ENCODE data around the gene KLHL35. TPM values are rescaled to one million over a fixed set of nuclear protein-coding genes. Genes with fewer than 3 reads are reported as not detected.
"Not testable (repeated sequence)": the region's sequence is repeated elsewhere in the genome, so short reads cannot be mapped to it uniquely, and the experiment has no call there.

Gene KLHL35
- total RNA-seq, 1 donor from 2014 or later: 1.0 TPM

GRCh38 chr11:75423721-75424120 is 9.3 kb downstream of the KLHL35 start:
- DNase-seq (ENCODE audit: low read depth in 2 of 2): no peak

GRCh38 chr11:75422248-75423231 is 10.5 kb downstream of the KLHL35 start:
- no peak for DNase-seq (ENCODE audit: low read depth in 2 of 2)

GRCh38 chr11:75421902-75422247 is 11.1 kb downstream of the KLHL35 start:
- no peak for DNase-seq (ENCODE audit: low read depth in 2 of 2)

GRCh38 chr11:75421035-75421602 is 11.9 kb downstream of the KLHL35 start:
- DNase-seq (ENCODE audit: low read depth in 2 of 2): no peak

GRCh38 chr11:75420224-75421034 is 12.6 kb downstream of the KLHL35 start:
- DNase-seq (ENCODE audit: low read depth in 2 of 2): no peak

GRCh38 chr11:75413864-75414263 is 19.1 kb downstream of the KLHL35 start:
- no peak for DNase-seq (ENCODE audit: low read depth in 2 of 2)

- DNase-seq (ENCODE audit: low read depth in 2 of 2): not testable (repeated sequence)
Observed at GRCh38 chr11:75413146-75413545, 19.9 kb downstream of the KLHL35 start.

GRCh38 chr11:75409971-75410370 is 23.0 kb downstream of the KLHL35 start:
- DNase-seq (ENCODE audit: low read depth in 2 of 2): not testable (repeated sequence)

GRCh38 chr11:75408957-75409219 is 24.1 kb downstream of the KLHL35 start:
- no peak for DNase-seq (ENCODE audit: low read depth in 2 of 2)

GRCh38 chr11:75406338-75406777 is 26.6 kb downstream of the KLHL35 start:
- peak; percentile 69 to 92 for DNase-seq (ENCODE audit: low read depth in 2 of 2)

GRCh38 chr11:75403983-75404658 is 28.9 kb downstream of the KLHL35 start:
- DNase-seq (ENCODE audit: low read depth in 2 of 2): no peak

GRCh38 chr11:75403037-75403436 is 30.0 kb downstream of the KLHL35 start:
- peak in 1 of 2 donors; percentile 21 for DNase-seq (ENCODE audit: low read depth in 2 of 2)

- DNase-seq (ENCODE audit: low read depth in 2 of 2): no peak
Observed at GRCh38 chr11:75402002-75402773, 30.8 kb downstream of the KLHL35 start.

GRCh38 chr11:75400146-75400865 is 32.7 kb downstream of the KLHL35 start:
- peak in 1 of 2 donors; percentile 23 for DNase-seq (ENCODE audit: low read depth in 2 of 2)

GRCh38 chr11:75399344-75400145 is 33.5 kb downstream of the KLHL35 start, which contains the start of gene RPS3:
RPS3 (plus strand) TSS chr11:75399518; CDS start chr11:75399548, 30 bp downstream.
- peak; percentile 84 to 92 for DNase-seq (ENCODE audit: low read depth in 2 of 2)

GRCh38 chr11:75398906-75399305 is 34.1 kb downstream of the KLHL35 start:
- DNase-seq (ENCODE audit: low read depth in 2 of 2): no peak

- DNase-seq (ENCODE audit: low read depth in 2 of 2): no peak
Observed at GRCh38 chr11:75394085-75394840, 38.7 kb downstream of the KLHL35 start.

- no peak for DNase-seq (ENCODE audit: low read depth in 2 of 2)
Observed at GRCh38 chr11:75389925-75390324, 43.1 kb downstream of the KLHL35 start.

- DNase-seq (ENCODE audit: low read depth in 2 of 2): no peak
Observed at GRCh38 chr11:75389276-75389605, 43.8 kb downstream of the KLHL35 start.
